ENCODE data around the gene ATP1A4.

ATP1A4 gene

GRCh38 chr1:160143695-160144094, 7.7 kb upstream of the ATP1A4 start:
- DNase-seq (ENCODE audit: low read depth) = no peak

GRCh38 chr1:160144921-160145320, 6.5 kb upstream of the ATP1A4 start:
- H3K4me3 ChIP-seq (ENCODE audit: low read depth, low read length) = no peak overlapping the region
- no peak for TF ChIP-seq CTCF (IDR thresholded peaks at IDR 0.05; ENCODE audit: control insufficient read depth, extremely low read depth, insufficient read depth)
- no peak for DNase-seq (ENCODE audit: low read depth)

More at GRCh38 chr1:160143695-160144094, 7.7 kb upstream of the ATP1A4 start:
- no peak for TF ChIP-seq CTCF (IDR thresholded peaks at IDR 0.05; ENCODE audit: control insufficient read depth, extremely low read depth, insufficient read depth)
- H3K4me3 ChIP-seq (ENCODE audit: low read depth, low read length) = no peak overlapping the region

GRCh38 chr1:160146107-160146506, 5.3 kb upstream of the ATP1A4 start:
- no peak overlapping the region for H3K4me3 ChIP-seq (ENCODE audit: low read depth, low read length)
- no peak for TF ChIP-seq CTCF (IDR thresholded peaks at IDR 0.05; ENCODE audit: control insufficient read depth, extremely low read depth, insufficient read depth)
- no peak for DNase-seq (ENCODE audit: low read depth)

GRCh38 chr1:160148121-160148520, 3.3 kb upstream of the ATP1A4 start:
- TF ChIP-seq CTCF (IDR thresholded peaks at IDR 0.05; ENCODE audit: control insufficient read depth, extremely low read depth, insufficient read depth) = no peak
- no peak overlapping the region for H3K4me3 ChIP-seq (ENCODE audit: low read depth, low read length)
- DNase-seq (ENCODE audit: low read depth) = no peak

GRCh38 chr1:160149233-160149632, 2.2 kb upstream of the ATP1A4 start:
- no peak for DNase-seq (ENCODE audit: low read depth)
- H3K4me3 ChIP-seq (ENCODE audit: low read depth, low read length) = no peak overlapping the region
- TF ChIP-seq CTCF (IDR thresholded peaks at IDR 0.05; ENCODE audit: control insufficient read depth, extremely low read depth, insufficient read depth) = no peak

- H3K4me3 ChIP-seq (ENCODE audit: low read depth, low read length) = no peak overlapping the region
- no peak for DNase-seq (ENCODE audit: low read depth)
- no peak for TF ChIP-seq CTCF (IDR thresholded peaks at IDR 0.05; ENCODE audit: control insufficient read depth, extremely low read depth, insufficient read depth)
Measured at GRCh38 chr1:160149716-160150115, 1.7 kb upstream of the ATP1A4 start.

GRCh38 chr1:160154790-160155189, 3.4 kb downstream of the ATP1A4 start:
- no peak for DNase-seq (ENCODE audit: low read depth)
- no peak for TF ChIP-seq CTCF (IDR thresholded peaks at IDR 0.05; ENCODE audit: control insufficient read depth, extremely low read depth, insufficient read depth)

More at GRCh38 chr1:160154790-160155189, 3.4 kb downstream of the ATP1A4 start:
- no peak overlapping the region for H3K4me3 ChIP-seq (ENCODE audit: low read depth, low read length)

All from LNCaP clone FGC (cell line).